Measurements from ENCODE around the gene LNX1. TPM values are rescaled to one million over a fixed set of nuclear protein-coding genes. Genes with fewer than 3 reads are reported as not detected.
A peak's percentile ranks its signal among the peaks of the same experiment; 100 is the strongest.

Gene LNX1
- 1.2 and 1.9 TPM in 2 replicates for total RNA-seq (2014; rRNA removed; shearing (Covaris generic))

DNA sequence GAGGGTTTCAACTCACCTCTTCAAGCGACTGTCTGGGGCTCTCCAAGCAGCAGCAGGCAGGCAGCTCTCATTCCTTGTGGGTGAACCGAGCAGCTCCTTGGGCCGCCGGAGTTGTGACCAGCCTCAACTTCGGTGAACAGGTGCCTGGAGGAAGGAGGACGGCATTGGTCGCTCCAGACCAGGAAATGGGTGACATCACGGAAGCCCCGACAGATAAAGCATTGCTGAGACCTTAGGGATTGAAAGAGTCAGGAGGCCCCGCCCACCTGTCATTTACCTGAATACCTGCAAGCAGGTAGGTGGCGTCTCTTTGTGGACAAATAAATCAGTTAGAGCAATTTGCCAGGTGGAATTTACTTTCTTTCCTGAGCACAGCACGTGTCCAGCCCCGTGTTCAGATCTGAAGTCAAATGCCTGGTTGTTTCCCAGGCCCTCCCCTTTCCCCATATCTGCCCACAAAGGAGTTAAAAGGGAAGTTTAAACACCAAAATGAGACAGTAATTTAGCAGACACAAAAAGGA, at the start of gene LNX1:
TSS of gene LNX1 (minus strand) at position 115 of the 521 bp plus-strand sequence. CDS start 17,484 bp downstream, outside the sequence.
- DNase-seq (ENCODE audit: low spot score) = no peak

DNA sequence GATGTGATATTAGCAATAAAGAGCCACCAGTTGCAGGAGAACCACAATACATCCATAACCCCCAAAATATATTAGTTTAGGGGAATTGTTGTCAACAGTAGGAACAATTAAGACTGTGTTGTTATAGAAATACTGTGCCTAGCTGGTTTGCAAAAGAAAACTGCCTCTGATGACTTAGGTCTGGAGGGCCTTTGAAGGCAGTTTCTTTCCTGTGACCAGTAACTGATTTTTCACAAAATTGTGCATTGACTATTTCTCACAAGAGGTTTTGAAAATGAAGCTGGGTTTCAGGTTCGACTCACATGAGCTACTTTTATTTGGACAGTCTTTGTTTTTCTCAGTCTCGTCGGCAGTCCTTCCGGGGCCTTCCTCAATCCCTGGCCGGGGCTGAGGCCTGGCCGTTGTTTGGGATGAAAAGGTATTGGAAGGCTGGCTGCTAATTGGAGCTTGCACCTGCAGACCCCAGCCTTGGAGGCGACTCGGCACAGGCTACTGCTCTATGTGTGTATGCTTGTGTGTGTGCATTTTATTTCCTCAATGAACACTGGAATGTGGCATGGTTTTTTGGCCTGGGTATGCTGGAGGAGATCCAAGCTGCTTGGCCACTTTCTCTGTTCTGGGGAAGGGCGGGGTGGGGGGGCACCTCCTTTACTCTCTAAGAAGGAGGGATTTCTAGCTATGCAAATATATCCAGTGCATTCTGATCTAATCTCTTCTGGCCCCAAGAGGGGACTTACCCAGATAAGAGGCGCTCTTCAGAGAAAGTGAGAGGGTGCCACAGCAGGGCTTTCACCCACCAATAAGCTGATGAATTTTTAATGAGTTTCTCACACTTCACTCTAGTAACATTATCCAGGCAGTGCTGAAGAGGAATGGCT, 49.5 kb upstream of the LNX1 start:
- no peak for DNase-seq (ENCODE audit: low spot score)

DNA sequence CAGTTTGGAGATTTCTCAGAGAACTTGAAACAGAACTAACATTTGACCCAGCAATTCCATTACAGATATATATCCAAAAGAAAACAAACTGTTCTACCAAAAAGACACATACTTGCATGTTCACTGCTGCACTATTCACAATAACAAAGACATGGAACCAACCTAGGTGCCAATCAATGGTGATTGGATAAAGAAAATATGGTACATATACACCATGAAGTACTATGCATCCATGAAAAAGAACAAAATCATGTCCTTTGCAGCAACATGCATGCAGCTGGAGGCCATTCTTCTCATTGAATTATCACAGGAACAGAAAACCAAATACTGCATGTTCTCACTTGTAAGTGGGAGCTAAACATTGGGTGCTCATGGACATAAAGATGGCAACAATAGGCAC, 47.6 kb upstream of the LNX1 start:
- DNase-seq (ENCODE audit: low spot score) = no peak

DNA sequence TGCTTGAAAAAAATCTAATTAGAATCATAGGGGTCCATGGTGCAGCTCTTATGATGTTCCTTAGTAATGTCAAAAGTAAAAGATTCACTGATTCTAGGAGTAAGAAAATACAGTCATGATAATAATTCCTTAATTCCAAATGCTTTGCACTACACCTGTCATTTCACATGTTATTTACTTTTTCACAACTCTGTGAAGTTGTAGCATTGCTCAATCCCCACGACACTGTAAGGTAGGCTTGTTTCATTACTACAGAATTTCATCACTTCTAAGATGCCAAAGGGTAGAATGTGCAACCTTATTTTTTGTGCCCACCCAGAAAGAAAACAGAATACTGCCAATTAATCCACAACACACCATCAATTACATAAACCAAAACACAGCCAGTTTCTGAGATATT, 46.1 kb upstream of the LNX1 start:
- DNase-seq (ENCODE audit: low spot score) = no peak

DNA sequence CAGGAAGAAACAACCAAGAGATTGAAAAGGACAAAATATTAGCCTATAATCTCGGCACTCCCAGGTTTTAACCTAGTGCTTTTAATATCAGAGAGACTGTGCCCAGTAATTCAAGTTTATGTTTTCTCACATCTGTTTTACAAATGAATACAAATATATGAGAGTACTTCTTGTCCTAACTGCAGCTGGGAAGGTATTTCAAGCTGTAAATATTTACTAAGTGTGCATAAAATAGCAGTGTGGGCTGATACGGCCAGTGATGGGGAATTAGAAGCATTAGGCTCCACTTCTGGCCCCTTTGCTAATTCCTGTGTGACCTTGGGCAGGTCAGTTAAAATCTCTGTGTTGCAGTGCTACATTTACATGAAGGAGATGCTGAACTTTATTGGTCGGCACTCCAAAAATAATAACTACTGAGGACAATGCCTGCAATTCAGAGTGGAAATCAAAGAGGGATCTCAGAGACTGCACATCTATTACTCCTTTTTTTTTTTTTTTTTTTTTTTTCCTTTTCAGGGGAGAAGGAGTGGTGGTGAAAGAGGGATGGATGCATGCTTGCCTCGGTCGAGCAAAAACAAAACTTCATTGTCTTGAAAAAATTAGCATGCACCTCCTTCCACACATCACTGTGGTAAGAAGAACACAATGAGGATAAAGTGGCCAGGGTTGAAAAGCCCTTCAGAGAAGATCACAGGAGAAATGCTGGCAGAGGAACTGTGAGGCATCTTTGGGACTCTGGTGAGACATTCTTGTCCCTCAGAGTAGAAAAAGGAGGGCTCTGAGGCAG, 44.6 kb upstream of the LNX1 start:
- DNase-seq (ENCODE audit: low spot score) = no peak

DNA sequence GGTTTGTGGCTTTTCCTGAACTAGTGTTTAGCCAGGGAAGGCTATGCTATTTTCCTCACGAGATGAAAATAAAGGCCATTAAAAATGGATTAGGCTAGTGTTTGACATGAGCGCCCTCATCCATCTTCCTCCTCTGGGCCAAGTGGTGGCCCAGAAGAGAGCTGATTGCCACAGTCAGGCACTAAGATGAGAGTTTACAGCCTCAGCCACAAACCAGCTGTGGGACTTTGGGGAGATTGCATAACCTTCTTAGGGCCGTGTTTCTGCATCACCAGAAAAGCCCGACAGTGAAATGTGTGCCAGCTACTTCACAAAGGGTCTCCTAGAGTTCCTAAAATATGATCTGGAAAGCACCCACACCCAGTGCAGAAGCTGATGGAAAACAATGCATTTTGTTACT, 42.3 kb upstream of the LNX1 start:
- no peak for DNase-seq (ENCODE audit: low spot score)

DNA sequence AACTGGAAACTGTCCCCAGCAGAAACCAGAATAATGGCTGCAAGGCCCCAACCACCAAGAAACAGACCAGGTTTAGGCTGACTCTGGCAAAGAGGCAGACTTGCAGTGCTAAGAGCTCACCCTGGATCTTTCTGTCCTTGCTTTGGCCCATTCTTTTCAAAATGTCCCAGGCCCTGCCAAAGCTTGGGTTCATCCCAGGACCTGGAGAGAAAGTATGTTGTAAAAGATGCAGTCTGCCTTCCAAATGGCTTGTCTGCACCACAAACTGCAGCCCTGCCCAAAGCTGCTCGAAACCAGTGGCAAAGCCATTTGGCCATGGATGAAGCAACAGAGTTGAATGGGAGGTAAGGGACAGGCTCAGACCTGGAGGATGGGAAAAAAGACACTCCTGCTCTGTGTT, 38.0 kb upstream of the LNX1 start:
- DNase-seq (ENCODE audit: low spot score) = no peak

DNA sequence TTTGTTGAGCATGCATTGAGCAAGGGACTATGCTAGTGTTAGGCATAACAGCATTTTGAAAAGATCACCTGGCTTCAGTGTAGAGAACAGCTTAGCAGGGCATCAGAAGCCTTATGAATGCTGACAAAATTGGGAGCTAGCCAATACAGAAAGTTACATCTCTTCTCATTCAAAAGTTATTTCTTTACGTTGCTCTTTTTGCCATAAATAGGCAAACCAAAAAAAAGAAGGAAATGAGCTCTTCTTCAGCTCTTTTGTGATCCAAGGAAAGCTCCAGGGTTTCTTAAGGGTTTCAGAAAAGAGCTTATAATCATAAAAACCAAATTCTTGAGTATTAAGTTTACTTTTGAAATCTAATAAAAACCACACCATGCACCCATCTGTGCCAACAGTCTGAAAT, 35.2 kb upstream of the LNX1 start:
- DNase-seq (ENCODE audit: low spot score) = no peak

DNA sequence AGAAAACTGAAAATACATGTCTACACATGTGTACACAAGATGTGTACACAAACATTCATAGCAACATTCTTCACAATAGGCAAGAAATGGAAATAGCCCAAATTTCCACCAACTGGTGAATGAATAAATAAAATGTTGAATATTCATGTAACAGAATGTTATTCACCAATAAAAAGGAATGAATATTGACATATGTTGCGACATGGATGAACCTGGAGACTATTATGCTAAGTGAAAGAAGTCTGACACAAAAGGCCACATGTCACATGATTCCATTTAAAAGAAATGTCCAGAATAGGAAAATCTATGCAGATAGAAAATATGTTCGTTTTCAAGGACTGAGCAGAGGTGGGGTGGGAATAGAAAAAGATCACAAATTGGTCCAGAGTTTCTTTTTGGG, 34.6 kb upstream of the LNX1 start:
- DNase-seq (ENCODE audit: low spot score) = no peak

DNA sequence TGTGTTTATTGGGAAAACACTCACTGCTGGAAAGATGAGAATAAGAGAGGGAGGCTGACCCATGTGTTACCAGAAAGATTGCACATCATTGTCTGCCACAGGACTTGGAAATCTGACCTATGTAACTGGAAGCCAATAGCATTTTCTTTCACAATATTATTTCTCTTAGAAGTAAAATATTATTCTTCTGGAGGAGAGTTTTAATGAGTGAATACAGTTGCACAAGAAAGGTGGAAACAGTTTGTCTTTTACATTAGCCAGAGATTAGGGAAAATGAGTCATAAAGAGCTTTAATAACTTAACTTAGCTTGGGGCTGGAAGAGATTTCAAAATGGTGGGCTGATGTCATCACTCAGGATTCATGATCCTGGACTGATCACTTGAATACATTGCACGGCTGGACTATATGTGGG, 31.5 kb upstream of the LNX1 start:
- DNase-seq (ENCODE audit: low spot score) = no peak

DNA sequence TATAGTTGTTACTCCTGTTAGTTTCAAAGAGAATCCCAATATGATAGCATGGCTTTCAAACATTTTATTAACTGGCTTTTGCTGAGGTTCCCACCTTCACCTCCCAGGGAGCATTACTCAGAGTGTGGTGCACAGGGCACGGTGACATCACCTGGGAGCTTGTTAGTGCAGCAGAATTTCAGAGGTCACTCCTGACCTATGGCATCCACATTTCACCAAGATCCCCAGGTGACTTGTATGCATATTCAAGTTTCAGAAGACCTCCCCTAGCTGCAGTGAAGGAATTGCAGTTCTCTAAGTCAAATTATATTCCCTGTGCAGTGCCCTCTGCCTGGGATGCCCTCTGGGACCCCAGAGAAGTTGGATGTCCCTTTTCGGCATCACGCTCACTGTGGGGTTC, 29.7 kb upstream of the LNX1 start:
- no peak for DNase-seq (ENCODE audit: low spot score)

DNA sequence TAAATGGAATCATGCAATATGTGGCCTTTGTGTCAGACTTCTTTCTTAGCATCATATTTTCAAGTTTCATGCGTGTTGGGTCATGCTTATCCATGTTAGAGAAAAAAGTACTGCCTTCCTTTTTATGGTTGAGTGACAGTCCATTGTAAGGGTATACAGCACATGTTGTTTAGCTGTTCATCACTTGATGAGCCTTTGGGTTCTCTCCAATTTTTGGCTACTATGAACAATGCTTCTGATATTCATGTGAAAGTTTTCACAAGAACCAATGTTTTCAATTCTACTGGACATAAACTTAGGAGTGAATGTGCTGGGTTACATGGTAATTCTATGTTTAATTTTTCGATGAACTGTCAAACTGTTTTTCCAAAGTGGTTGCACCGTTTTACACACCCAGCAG, 28.1 kb upstream of the LNX1 start:
- DNase-seq (ENCODE audit: low spot score) = no peak

DNA sequence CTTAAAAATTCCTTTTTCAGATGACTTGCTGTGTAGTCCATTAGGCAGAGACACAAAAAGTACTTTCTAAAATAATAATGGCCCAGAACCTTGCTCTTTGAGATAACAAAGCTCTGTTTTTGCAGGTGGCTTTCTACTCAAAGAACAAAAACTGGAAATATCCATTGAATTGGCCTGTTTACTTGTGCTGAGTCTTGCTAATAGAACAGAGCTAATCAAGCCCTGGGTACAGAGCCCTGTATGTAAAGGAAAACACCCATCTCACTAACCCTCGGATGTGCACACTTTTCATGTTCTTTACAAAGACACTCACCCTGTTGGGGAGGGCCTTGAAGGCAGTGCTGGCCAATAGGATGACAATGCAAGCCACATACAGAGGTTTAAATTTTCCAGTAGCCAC, 27.0 kb upstream of the LNX1 start:
- DNase-seq (ENCODE audit: low spot score) = no peak

DNA sequence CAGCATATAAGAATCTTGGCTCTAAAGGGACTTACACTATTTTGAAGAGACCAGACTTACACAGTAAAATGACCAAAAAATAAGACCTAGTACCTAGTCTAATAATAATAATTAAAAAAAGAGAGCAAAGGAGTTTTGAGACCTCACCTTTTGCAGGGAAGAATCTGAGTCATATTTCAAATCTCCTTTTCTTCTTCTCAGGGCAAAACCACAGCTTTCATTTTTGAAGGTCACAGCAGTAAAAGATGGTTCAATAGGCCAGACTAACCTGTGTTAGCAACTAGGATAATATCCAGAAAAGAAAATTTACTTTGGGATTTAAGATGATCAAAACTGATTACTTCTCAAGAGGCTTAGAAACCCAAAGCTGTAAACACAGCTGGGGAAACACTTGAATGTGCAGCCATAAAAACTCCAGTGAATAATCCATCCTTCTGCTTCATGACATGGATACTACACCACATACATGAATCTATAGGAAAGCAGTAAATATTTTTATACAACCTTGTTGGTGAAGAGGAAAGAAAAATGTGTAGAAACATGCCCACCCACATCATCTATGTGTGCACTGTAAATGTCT, 25.9 kb upstream of the LNX1 start:
- no peak for DNase-seq (ENCODE audit: low spot score)

DNA sequence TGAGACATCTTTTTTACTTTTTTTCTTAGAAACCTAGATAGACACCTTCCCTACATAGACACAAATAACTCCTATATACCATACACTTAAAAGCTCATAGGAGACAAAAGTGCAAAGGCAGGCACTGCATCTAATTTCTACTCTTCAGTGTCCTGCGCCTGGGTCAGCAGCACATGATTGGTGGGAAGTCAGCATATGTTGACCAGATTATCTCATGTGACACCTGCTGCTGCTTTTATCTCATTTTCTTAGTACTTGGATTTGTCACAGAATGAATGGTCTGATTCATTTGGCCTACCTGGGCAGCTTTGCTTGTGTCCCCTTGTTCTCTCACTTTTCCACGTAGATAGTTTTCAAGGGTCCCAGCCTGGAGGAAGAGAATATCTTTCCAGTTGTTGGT, 24.9 kb upstream of the LNX1 start:
- DNase-seq (ENCODE audit: low spot score) = no peak

DNA sequence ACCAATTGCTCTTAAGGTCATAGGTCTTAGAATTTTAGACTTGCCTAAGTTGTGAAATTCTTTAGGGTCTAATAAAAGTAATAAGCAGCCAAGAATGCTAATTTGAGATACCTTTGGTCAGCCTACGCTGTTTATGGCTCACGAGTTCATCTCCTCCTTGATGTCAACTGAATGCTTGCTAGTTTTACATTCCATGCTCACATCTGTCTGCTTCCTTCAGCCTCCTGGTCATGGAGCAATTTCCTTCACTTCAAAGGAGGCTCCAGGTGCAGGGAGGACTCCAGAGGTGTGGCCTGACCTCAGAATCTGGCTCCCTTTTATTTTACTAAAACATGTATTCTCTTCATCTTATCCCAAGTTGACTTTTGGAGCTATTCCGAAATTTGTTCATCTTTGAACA, 23.3 kb upstream of the LNX1 start:
- DNase-seq (ENCODE audit: low spot score) = no peak

DNA sequence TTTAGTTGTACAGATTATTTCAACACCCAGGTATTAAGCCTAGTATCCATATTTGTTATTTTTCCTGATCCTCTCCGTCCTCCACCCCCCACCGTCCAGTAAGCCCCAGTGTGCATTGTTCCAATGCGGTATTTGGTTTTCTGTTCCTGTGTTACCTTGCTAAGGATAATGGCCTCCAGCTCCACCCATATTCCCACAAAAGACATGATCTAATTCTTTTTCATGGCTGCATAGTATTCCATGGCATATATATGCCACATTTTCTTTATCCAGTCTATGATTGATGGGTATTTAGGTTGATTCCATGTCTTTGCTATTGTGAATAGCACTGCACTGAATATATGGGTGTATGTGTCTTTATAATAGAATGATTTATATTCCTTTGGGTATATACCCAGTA, 22.1 kb upstream of the LNX1 start:
- DNase-seq (ENCODE audit: low spot score) = no peak

DNA sequence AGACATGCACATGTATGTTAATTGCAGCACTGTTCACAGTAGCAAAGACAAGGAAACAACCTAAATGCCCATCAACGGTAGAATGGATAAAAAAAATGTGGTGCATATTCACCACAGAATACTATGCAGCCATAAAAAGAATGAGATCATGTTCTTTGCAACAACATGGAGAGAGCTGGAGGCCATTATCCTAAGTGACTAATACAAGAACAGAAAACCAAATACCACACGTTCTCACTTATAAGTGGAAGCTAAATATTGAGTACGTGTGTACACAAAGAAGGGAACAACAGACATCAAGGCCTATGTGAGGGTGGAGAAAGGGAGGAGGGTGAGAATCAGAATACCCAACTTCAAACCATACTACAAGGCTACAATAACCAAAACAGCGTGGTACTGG, 17.4 kb upstream of the LNX1 start:
- DNase-seq (ENCODE audit: low spot score) = no peak

DNA sequence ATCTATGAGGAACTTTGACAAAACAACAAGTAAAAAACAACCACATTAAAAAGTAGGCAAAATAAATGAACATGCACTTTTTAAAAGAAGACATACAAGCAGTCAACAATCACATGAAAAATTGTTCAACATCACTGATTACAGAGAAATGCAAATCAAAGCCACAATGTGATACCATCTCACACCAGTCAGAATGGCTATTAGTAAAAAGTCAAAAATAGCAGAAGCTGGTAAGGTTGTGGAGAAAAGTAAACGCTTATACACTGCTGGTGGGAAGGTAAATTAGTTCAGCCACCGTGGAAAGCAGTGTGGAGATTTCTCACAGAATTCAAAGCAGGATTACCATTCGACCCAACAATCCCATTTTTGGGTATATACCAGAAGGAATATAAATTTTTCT, 17.0 kb upstream of the LNX1 start:
- no peak for DNase-seq (ENCODE audit: low spot score)

DNA sequence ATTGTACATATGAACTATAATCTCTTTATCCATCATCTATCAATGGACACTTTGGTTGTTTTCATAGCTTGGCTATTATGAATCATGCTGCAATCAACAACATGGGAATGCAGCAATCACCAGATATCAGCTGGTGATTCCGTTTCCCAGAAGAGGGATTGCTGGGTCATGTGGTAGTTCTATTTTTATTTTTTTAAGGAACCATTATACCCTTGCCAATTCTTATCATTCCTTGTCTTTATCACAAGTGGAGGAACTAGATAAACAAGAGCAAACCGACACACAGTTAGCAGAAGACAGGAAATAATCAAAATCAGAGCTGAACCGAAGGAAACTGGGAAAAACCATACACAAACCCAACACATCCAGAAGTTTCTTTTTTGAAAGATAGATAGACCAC, 14.5 kb upstream of the LNX1 start:
- peak; percentile 3 for DNase-seq (ENCODE audit: low spot score)

DNA sequence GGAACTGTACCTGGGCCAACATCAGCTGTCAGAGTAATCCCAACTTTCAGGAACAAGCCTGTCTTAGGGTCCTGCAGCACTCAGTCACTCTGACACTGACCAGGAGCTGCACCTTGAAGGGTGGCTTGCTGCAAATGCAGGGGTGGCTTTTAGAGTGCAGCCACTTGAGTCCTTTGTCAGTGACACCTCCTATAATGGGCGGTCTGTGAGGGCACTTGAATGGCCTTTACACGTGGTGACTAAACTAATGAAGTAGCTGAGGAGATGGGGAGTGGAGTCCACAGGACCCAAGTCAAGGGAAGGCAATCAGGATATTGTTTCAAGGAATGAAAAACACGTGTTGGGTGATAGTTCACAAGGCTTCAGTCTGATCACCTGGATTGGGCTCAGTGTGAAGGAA, 11.1 kb upstream of the LNX1 start:
- DNase-seq (ENCODE audit: low spot score) = no peak

DNA sequence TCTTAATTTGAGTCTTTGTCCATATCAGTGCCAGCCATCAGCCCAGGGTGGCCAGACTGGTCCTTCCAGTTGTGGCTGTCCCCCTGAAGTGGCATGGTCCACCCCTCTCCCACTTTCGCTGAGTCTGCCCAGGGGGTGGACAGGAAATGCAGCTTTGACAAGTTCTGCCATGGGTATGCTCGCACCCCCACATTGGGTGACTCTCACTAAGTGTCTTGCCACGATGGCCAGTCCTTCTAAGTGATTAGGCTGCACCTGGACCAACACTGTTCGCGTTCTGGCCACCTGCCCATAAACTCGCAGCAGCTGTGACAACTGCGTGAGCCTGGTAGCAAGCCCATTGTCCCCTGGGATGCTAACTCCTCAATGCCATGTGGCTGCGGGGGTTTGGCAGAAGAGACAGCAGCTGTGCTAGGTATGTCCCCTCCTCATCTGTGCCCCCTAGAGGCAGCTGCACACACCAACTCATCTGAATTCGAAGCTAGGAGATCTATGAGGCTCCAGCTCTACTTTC, 10.0 kb upstream of the LNX1 start:
- peak; percentile 7 for DNase-seq (ENCODE audit: low spot score)

Measured in A172 (cell line).